Measurements from ENCODE around the gene RGS7. TPM values are rescaled to one million over a fixed set of nuclear protein-coding genes. Genes with fewer than 3 reads are reported as not detected.
"Not testable (repeated sequence)": the region's sequence is repeated elsewhere in the genome, so short reads cannot be mapped to it uniquely, and the experiment has no call there.

RGS7 gene
- total RNA-seq, 2 experiments from 2014 or later = not detected

DNA sequence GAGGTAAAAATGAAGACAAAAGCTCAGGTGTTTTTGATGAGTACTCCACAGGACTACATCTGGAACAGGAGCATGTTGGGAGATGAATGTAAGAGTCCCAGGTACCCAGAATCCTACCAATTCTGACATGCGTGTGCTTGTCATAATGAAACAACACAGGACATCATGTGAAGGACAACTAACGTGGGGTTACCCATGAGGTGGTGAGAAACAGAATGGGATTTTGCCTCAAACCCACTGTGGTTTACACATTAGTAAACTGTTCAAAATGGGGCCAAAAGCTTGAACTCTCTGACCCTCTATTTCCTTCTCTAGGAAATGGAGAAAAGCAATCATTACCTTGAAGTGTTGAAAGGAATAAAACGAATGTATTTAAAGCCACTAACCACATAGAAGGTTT is 266.2 kb downstream of the RGS7 start:
- Mint-ChIP-seq H3K9me3 (peaks cover 4% of the 10 kb centered on the region), H3K36me3 (ENCODE audit: low read depth) (no peaks in the 10 kb centered on the region), H3K27ac (no peak overlapping the region), H3K27me3 (no peaks in the 10 kb centered on the region), H3K4me1 (ENCODE audit: low read depth) (no peaks in the 10 kb centered on the region), H3K4me3 (no peak overlapping the region)
- CTCF ChIA-PET = no interaction called here
- Histone ChIP-seq H3K4me1 (ENCODE audit: insufficient read depth, low read length) (no peaks in the 10 kb centered on the region), H3K4me3 (ENCODE audit: low read length) (no peak overlapping the region), H3K36me3 (ENCODE audit: insufficient read depth, low read length) (no peaks in the 10 kb centered on the region), H3K27me3 (ENCODE audit: control insufficient read depth in 1 of 2, insufficient read depth in 2 of 2, low read length in 2 of 2) (no peaks in the 10 kb centered on the region), H3K9me3 (ENCODE audit: control insufficient read depth in 1 of 2, insufficient read depth in 1 of 2, low read length in 2 of 2) (no peaks in the 10 kb centered on the region), H3K27ac (ENCODE audit: low read depth in 1 of 2, low read length in 2 of 2) (no peak overlapping the region)
- ATAC-seq (ENCODE audit: poor library complexity) (no peak), DNase-seq (no peak)
- intact Hi-C loops (cut with DNase I, micrococcal nuclease) = no loop called here
- POLR2A ChIA-PET = no interaction called here
- TF ChIP-seq, protein P1, sequence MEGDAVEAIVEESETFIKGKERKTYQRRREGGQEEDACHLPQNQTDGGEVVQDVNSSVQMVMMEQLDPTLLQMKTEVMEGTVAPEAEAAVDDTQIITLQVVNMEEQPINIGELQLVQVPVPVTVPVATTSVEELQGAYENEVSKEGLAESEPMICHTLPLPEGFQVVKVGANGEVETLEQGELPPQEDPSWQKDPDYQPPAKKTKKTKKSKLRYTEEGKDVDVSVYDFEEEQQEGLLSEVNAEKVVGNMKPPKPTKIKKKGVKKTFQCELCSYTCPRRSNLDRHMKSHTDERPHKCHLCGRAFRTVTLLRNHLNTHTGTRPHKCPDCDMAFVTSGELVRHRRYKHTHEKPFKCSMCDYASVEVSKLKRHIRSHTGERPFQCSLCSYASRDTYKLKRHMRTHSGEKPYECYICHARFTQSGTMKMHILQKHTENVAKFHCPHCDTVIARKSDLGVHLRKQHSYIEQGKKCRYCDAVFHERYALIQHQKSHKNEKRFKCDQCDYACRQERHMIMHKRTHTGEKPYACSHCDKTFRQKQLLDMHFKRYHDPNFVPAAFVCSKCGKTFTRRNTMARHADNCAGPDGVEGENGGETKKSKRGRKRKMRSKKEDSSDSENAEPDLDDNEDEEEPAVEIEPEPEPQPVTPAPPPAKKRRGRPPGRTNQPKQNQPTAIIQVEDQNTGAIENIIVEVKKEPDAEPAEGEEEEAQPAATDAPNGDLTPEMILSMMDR (IDR thresholded peaks at IDR 0.05) = no peak

DNA sequence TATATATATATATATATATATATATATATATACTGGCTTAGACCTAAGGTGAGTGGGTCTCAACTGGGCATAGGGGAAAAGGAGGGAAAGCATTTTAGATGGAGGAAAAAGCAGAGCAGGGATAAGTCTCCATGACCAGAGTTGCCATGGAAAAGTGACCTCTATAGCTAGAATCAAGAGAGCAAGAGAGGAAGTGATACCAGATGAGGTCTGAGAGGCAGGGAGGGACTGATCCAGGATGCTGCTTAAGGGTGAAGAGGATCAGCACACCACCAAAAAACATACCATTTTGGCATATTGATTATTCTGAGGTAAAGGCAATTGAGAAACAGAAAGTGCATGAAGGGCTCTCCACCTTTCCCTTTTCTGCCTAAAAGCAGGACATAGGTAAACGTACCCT is 267.9 kb downstream of the RGS7 start:
- H3K4me3 ChIP-seq (ENCODE audit: low read length); H3K27ac Mint-ChIP-seq; H3K27ac ChIP-seq (ENCODE audit: low read depth in 1 of 2, low read length in 2 of 2); CTCF ChIA-PET; H3K4me1 ChIP-seq (ENCODE audit: insufficient read depth, low read length); intact Hi-C loops (cut with DNase I, micrococcal nuclease); H3K4me1 Mint-ChIP-seq (ENCODE audit: low read depth); H3K36me3 Mint-ChIP-seq (ENCODE audit: low read depth); H3K36me3 ChIP-seq (ENCODE audit: insufficient read depth, low read length); H3K4me3 Mint-ChIP-seq; DNase-seq; H3K9me3 Mint-ChIP-seq; H3K27me3 ChIP-seq (ENCODE audit: control insufficient read depth in 1 of 2, insufficient read depth in 2 of 2, low read length in 2 of 2); POLR2A ChIA-PET; H3K27me3 Mint-ChIP-seq; H3K9me3 ChIP-seq (ENCODE audit: control insufficient read depth in 1 of 2, insufficient read depth in 1 of 2, low read length in 2 of 2); ATAC-seq (ENCODE audit: poor library complexity): not testable (repeated sequence)

DNA sequence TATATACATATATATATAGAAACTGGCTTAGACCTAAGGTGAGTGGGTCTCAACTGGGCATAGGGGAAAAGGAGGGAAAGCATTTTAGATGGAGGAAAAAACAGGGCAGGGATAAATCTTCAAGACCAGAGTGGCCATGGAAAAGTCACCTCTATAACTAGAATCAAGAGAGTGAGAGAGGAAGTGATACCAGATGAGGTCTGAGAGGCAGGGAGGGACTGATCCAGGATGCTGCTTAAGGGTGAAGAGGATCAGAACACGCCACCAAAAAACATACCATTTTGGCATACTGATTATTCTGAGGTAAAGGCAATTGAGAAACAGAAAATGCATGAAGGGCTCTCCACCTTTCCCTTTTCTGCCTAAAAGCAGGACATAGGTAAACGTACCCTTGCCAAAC is 268.9 kb downstream of the RGS7 start:
- H3K36me3 Mint-ChIP-seq (ENCODE audit: low read depth); H3K36me3 ChIP-seq (ENCODE audit: insufficient read depth, low read length); CTCF ChIA-PET; H3K27ac Mint-ChIP-seq; POLR2A ChIA-PET; H3K9me3 ChIP-seq (ENCODE audit: control insufficient read depth in 1 of 2, insufficient read depth in 1 of 2, low read length in 2 of 2); H3K27me3 ChIP-seq (ENCODE audit: control insufficient read depth in 1 of 2, insufficient read depth in 2 of 2, low read length in 2 of 2); H3K9me3 Mint-ChIP-seq; H3K4me3 ChIP-seq (ENCODE audit: low read length); H3K4me3 Mint-ChIP-seq; H3K27me3 Mint-ChIP-seq; H3K4me1 ChIP-seq (ENCODE audit: insufficient read depth, low read length); ATAC-seq (ENCODE audit: poor library complexity); H3K4me1 Mint-ChIP-seq (ENCODE audit: low read depth); H3K27ac ChIP-seq (ENCODE audit: low read depth in 1 of 2, low read length in 2 of 2); DNase-seq; intact Hi-C loops (cut with DNase I, micrococcal nuclease): not testable (repeated sequence)

DNA sequence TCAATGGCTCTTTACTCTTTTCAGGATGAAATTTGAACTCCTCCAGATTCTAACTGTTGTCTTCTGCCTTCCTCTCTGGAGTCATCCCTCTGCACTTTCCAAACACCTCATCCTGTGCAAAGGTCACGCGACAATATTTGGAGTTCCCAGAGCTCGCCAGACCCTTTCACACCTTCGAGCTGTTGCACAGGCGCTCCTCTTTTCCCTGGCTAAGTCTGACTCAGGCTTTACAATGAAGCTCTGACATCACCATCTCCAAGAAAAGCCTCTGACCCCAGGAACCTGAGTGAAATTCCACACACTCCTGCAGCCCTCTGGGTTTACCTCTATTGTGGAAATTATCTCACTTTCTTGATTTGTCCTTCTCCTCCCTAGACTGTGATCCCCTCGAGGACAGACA is 270.3 kb downstream of the RGS7 start:
- Mint-ChIP-seq H3K9me3 (peaks cover 4% of the 10 kb centered on the region), H3K36me3 (ENCODE audit: low read depth) (no peaks in the 10 kb centered on the region), H3K4me3 (no peak overlapping the region), H3K27me3 (no peaks in the 10 kb centered on the region), H3K4me1 (ENCODE audit: low read depth) (no peaks in the 10 kb centered on the region), H3K27ac (no peak overlapping the region)
- CTCF ChIA-PET = no interaction called here
- ATAC-seq (ENCODE audit: poor library complexity) (no peak), DNase-seq (no peak)
- Histone ChIP-seq H3K9me3 (ENCODE audit: control insufficient read depth in 1 of 2, insufficient read depth in 1 of 2, low read length in 2 of 2) (no peaks in the 10 kb centered on the region), H3K27ac (ENCODE audit: low read depth in 1 of 2, low read length in 2 of 2) (no peak overlapping the region), H3K27me3 (ENCODE audit: control insufficient read depth in 1 of 2, insufficient read depth in 2 of 2, low read length in 2 of 2) (no peaks in the 10 kb centered on the region), H3K4me3 (ENCODE audit: low read length) (no peak overlapping the region), H3K4me1 (ENCODE audit: insufficient read depth, low read length) (no peaks in the 10 kb centered on the region), H3K36me3 (ENCODE audit: insufficient read depth, low read length) (no peaks in the 10 kb centered on the region)
- TF ChIP-seq, protein P1 (IDR thresholded peaks at IDR 0.05) = no peak
- intact Hi-C loops (cut with DNase I, micrococcal nuclease) = no loop called here
- POLR2A ChIA-PET = no interaction called here
